WTC11 (cell line): ENCODE results near the gene ADM5. TPM values are rescaled to one million over a fixed set of nuclear protein-coding genes. Genes with fewer than 3 reads are reported as not detected.

Source experiments
- ATAC-seq: fragments of 200-7000 bp; cut with Tn5 transposase; 2 replicates; pipeline ENCODE4 v1.10.0; 2021; ENCODE audit warnings: mild to moderate bottlenecking, moderate library complexity
- CTCF ChIA-PET: fragments of 300-600 bp; sonication (Branson Sonifier 250); formaldehyde crosslinking; loops from one replicate; lab custom pipeline; 2021; ENCODE audit warnings: antibody characterized with exemption; lab: Charles Lee
- POLR2A ChIA-PET: fragments of 350-600 bp; sonication (Branson Sonifier 250); formaldehyde crosslinking; loops from one replicate; lab custom pipeline; 2021; ENCODE audit warnings: antibody characterized with exemption; lab: Charles Lee
- DNase-seq: peaks from one replicate; pipeline ENCODE4 v3.0.0; 2021; ENCODE audit warnings: low spot score
- H3K27ac Mint-ChIP-seq: 2 replicates; pipeline ENCODE4 v1.8.0; 2021; ENCODE audit warnings: mixed read lengths
- H3K27me3 Mint-ChIP-seq: 2 replicates; pipeline ENCODE4 v1.8.0; 2021; ENCODE audit warnings: low read depth, mild to moderate bottlenecking, moderate library complexity, mixed read lengths
- H3K36me3 Mint-ChIP-seq: 2 replicates; pipeline ENCODE4 v1.8.0; 2021; ENCODE audit warnings: mixed read lengths
- H3K4me1 Mint-ChIP-seq: 2 replicates; pipeline ENCODE4 v1.8.0; 2022; ENCODE audit warnings: mixed read lengths
- H3K4me3 Mint-ChIP-seq: 2 replicates; pipeline ENCODE4 v1.8.0; 2021; ENCODE audit warnings: mild to moderate bottlenecking, moderate library complexity, mixed read lengths
- H3K9me3 Mint-ChIP-seq: 2 replicates; pipeline ENCODE4 v1.8.0; 2021; ENCODE audit warnings: mixed read lengths
- ESRRA ChIP-seq: sonication (generic); formaldehyde crosslinking; IDR thresholded peaks from 2 replicates; pipeline ENCODE4 v1.8.1; 2022; ENCODE audit warnings: mild to moderate bottlenecking, missing genetic modification reagents, borderline replicate concordance
- ETV6 ChIP-seq: sonication (generic); formaldehyde crosslinking; IDR thresholded peaks from 2 replicates; pipeline ENCODE4 v1.8.1; 2022; ENCODE audit warnings: mild to moderate bottlenecking, missing genetic modification reagents
- FOXP1 ChIP-seq: sonication (generic); formaldehyde crosslinking; IDR thresholded peaks from 2 replicates; pipeline ENCODE4 v1.8.0; 2022; ENCODE audit warnings: missing genetic modification reagents, mild to moderate bottlenecking, moderate library complexity, borderline replicate concordance
- GABPB1 ChIP-seq: sonication (generic); formaldehyde crosslinking; IDR thresholded peaks from 2 replicates; pipeline ENCODE4 v1.8.1; 2023; ENCODE audit warnings: mild to moderate bottlenecking, missing genetic modification reagents
- GRHL2 ChIP-seq: fragments of 250-450 bp; sonication (Bioruptor Pico); IDR thresholded peaks from 2 replicates; pipeline ENCODE4 v1.8.0; 2022; ENCODE audit warnings: mild to moderate bottlenecking, moderate library complexity; ENCODE audit not compliant: insufficient replicate concordance, severe bottlenecking
- JUN ChIP-seq: sonication (generic); formaldehyde crosslinking; IDR thresholded peaks from 2 replicates; pipeline ENCODE4 v1.8.0; 2023; ENCODE audit warnings: mild to moderate bottlenecking, missing genetic modification reagents
- MXD4 ChIP-seq: fragments of 250-450 bp; sonication (Bioruptor Pico); IDR thresholded peaks from 2 replicates; pipeline ENCODE4 v1.8.0; 2021; ENCODE audit warnings: mild to moderate bottlenecking, moderate library complexity, borderline replicate concordance
- PRRX2 ChIP-seq: fragments of 250-450 bp; sonication (Bioruptor Pico); IDR thresholded peaks from 2 replicates; pipeline ENCODE4 v1.8.0; 2021; ENCODE audit warnings: mild to moderate bottlenecking
- SOX15 ChIP-seq: fragments of 250-450 bp; sonication (Bioruptor Pico); IDR thresholded peaks from 2 replicates; pipeline ENCODE4 v1.9.0; 2021; ENCODE audit warnings: mild to moderate bottlenecking
- TCF7 ChIP-seq: sonication (generic); formaldehyde crosslinking; IDR thresholded peaks from 2 replicates; pipeline ENCODE4 v1.8.0; 2022; ENCODE audit warnings: mild to moderate bottlenecking, low read depth, missing genetic modification reagents, moderate library complexity
- ZNF138 ChIP-seq: sonication (generic); formaldehyde crosslinking; conservative IDR thresholded peaks from 2 replicates; pipeline ENCODE4 v1.8.1; 2022; ENCODE audit warnings: mild to moderate bottlenecking, moderate library complexity, missing genetic modification reagents
- ZNF232 ChIP-seq: sonication (generic); formaldehyde crosslinking; IDR thresholded peaks from 2 replicates; pipeline ENCODE4 v1.8.0; 2022; ENCODE audit warnings: mild to moderate bottlenecking, missing genetic modification reagents
- total RNA-seq: library from RNA; stranded (reverse); gene quantifications from 3 replicates; pipeline ENCODE4 v1.2.3, GENCODE V29; 2021
- TF ChIP-seq, protein P1 (sequence below): fragments of 250-450 bp; sonication (Bioruptor Pico); IDR thresholded peaks from 2 replicates; pipeline ENCODE4 v1.9.0; 2021; ENCODE audit warnings: mild to moderate bottlenecking
- TF ChIP-seq, protein P2 (sequence below): sonication (generic); formaldehyde crosslinking; IDR thresholded peaks from 2 replicates; pipeline ENCODE4 v1.8.1; 2023; ENCODE audit warnings: mild to moderate bottlenecking, missing genetic modification reagents, moderate library complexity
- TF ChIP-seq, protein P3 (sequence below): sonication (generic); formaldehyde crosslinking; IDR thresholded peaks from 2 replicates; pipeline ENCODE4 v1.8.1; 2022; ENCODE audit warnings: mild to moderate bottlenecking, moderate library complexity, missing genetic modification reagents

Gene ADM5
- total RNA-seq, 1 experiment from 2014 or later, result 6.7 TPM

DNA sequence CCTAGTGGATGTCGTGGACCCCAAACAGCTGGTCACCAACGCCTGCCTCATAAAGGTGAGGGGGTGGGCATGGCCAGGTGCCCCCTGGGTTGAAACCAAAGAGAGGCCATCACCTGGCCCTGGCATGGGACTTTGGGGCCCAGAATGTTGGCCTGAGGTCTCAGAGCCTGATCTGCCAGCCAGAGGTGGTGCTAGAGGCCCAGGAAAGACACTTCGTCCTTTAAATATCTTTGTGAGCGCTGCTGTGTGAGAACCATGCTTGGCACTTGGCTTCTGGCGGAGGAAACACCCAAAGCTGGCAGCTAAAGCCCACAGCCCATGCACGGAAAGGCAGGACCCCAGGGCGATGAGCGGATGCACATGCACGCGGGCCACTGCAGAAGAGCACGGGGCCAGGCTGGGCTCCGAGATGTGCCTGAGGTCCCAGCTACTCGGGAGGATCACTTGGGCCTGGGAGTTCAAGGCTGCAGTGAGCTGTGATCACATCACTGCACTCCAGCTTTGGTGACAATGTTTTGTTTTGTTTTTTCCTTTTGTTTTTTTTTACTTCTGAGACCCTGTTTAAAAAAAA, 4.3 kb upstream of the ADM5 start:
- DNase-seq (no peak), ATAC-seq (no peak)
- Mint-ChIP-seq H3K36me3 (peaks cover 58% of the 10 kb centered on the region), H3K4me1 (peaks cover 50% of the 10 kb centered on the region), H3K27ac (no peak overlapping the region), H3K4me3 (no peak overlapping the region), H3K27me3 (no peaks in the 10 kb centered on the region), H3K9me3 (no peaks in the 10 kb centered on the region)
- TF ChIP-seq ZNF138 (CRISPR knock-in tag) (no peak), JUN (no peak), FOXP1 (no peak), PRRX2 (no peak), SOX15 (CRISPR knock-in tag) (no peak), GRHL2 (CRISPR knock-in tag) (no peak)
- TF ChIP-seq, protein P1, sequence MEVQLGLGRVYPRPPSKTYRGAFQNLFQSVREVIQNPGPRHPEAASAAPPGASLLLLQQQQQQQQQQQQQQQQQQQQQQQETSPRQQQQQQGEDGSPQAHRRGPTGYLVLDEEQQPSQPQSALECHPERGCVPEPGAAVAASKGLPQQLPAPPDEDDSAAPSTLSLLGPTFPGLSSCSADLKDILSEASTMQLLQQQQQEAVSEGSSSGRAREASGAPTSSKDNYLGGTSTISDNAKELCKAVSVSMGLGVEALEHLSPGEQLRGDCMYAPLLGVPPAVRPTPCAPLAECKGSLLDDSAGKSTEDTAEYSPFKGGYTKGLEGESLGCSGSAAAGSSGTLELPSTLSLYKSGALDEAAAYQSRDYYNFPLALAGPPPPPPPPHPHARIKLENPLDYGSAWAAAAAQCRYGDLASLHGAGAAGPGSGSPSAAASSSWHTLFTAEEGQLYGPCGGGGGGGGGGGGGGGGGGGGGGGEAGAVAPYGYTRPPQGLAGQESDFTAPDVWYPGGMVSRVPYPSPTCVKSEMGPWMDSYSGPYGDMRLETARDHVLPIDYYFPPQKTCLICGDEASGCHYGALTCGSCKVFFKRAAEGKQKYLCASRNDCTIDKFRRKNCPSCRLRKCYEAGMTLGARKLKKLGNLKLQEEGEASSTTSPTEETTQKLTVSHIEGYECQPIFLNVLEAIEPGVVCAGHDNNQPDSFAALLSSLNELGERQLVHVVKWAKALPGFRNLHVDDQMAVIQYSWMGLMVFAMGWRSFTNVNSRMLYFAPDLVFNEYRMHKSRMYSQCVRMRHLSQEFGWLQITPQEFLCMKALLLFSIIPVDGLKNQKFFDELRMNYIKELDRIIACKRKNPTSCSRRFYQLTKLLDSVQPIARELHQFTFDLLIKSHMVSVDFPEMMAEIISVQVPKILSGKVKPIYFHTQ, result no peak
- TF ChIP-seq, protein P2, sequence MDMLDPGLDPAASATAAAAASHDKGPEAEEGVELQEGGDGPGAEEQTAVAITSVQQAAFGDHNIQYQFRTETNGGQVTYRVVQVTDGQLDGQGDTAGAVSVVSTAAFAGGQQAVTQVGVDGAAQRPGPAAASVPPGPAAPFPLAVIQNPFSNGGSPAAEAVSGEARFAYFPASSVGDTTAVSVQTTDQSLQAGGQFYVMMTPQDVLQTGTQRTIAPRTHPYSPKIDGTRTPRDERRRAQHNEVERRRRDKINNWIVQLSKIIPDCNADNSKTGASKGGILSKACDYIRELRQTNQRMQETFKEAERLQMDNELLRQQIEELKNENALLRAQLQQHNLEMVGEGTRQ, result no peak
- CTCF ChIA-PET, result interaction anchor here (0.6 to 1.9 kb wide), 7 partner anchors 8 to 294 kb away, joined by 3 to 13 read pairs (median 3); no protein-coding TSS in a partner anchor
- POLR2A ChIA-PET, result interaction anchor here (0.7 to 1.5 kb wide), 3 partner anchors 9 to 61 kb away, joined by 3 to 5 read pairs (median 4); no protein-coding TSS in a partner anchor

DNA sequence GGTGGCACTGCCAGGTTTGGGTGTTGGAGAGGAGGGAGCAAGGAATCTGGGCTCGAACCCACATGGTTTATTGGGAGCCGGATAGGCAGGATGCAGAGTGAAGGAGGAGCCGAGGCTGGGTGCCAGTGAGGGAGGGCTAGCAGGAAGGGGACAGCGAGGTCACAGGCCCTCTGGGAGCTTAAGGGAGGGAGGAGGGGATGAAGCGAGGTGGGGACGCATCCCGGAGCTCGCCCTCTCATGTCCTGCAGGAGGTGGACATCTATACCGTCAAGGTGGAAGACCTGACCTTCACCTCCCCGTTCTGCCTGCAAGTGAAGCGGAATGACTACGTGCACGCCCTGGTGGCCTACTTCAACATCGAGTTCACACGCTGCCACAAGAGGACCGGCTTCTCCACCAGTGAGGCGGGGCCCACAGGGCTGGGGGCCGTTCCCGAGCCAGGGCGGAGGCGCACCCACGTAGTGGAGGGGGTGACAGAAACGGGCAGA, 3.5 kb upstream of the ADM5 start:
- ChIA-PET CTCF (interaction anchor here (0.5 to 1.9 kb wide), 3 partner anchors 10 to 100 kb away, joined by 3 to 13 read pairs (median 3); no protein-coding TSS in a partner anchor), POLR2A (interaction anchor here (0.6 to 1.5 kb wide), 3 partner anchors 10 to 251 kb away, joined by 4 to 5 read pairs (median 4); no protein-coding TSS in a partner anchor)
- Mint-ChIP-seq H3K36me3 (peaks cover 55% of the 10 kb centered on the region), H3K4me3 (no peak overlapping the region)
- TF ChIP-seq PRRX2 (no peak), SOX15 (CRISPR knock-in tag) (no peak), TCF7 (CRISPR knock-in tag) (no peak), ESRRA (CRISPR knock-in tag) (0 out of 2 replicates have a peak, but pooled peaks have one; percentile 20)
- TF ChIP-seq, all 79 proteins: peak for 1
- Mint-ChIP-seq H3K27me3 (no peaks in the 10 kb centered on the region), H3K9me3 (no peaks in the 10 kb centered on the region), H3K27ac (no peak overlapping the region), H3K4me1 (peaks cover 43% of the 10 kb centered on the region)
- ATAC-seq (no peak), DNase-seq (no peak)

DNA sequence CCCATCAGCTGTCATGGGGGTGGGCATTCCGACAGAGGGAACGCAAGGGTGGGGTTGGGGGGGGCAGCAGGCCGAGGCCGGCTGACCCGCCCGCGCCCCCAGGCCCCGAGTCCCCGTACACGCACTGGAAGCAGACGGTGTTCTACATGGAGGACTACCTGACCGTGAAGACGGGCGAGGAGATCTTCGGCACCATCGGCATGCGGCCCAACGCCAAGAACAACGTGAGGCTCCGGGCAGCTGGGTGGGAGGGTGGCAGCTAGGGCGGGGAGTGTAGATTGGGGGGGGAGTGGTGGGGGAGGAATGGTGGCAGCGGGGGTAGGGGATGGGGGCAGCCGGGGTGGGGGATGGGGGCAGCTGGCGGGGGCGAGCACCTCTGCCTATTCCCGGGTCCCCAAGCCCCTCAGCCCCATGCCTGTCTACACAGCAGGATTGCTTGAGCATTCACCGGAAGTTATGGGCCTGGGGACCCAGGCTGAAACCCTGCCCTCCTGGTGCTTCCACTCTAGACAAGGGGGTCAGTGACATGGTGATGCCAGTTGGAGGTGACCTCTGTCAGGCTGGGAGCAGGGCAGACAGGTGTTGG, 2.8 kb upstream of the ADM5 start:
- H3K4me3 Mint-ChIP-seq, result no peak overlapping the region; the same call in 1 of the 2 replicates
- peak overlapping the region; percentile 32; the same call in 1 of the 2 replicates for H3K27ac Mint-ChIP-seq
- H3K9me3 Mint-ChIP-seq, result no peaks in the 10 kb centered on the region
- ChIA-PET CTCF (interaction anchor here (1.8 kb wide), 1 partner anchor 80 kb away, joined by 3 read pairs; no protein-coding TSS in a partner anchor), POLR2A (interaction anchor here (0.6 to 5.9 kb wide), 3 partner anchors 10 to 252 kb away, joined by 4 to 38 read pairs (median 5); partner anchors contain the start of gene PRMT1)
- no peak for DNase-seq
- H3K27me3 Mint-ChIP-seq, result no peaks in the 10 kb centered on the region
- TF ChIP-seq, protein P2, result no peak
- no peak for ATAC-seq
- peaks cover 43% of the 10 kb centered on the region for H3K4me1 Mint-ChIP-seq
- H3K36me3 Mint-ChIP-seq, result peaks cover 52% of the 10 kb centered on the region

DNA sequence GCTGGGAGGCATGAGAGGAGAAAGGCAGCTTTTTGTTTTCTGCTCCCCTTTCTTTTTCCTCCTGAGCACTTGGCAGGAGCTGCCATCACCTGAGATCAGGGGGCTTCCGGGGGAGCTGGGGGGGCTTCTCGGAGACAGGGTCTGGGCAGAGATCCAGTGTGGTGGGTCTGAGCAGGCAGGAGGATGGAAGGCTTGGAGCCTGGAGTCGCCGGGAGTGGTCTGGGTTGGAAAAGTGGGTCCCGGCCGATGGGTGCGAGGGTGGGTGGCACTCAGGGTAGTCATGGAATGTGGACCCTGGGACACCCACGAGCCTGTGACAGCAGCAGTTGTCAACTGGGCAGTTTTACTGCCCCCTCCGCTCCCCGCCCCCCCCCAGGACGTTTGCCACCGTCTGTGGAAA, 2.2 kb upstream of the ADM5 start:
- Mint-ChIP-seq H3K4me1 (peaks cover 46% of the 10 kb centered on the region), H3K27me3 (no peaks in the 10 kb centered on the region), H3K36me3 (peaks cover 47% of the 10 kb centered on the region), H3K4me3 (no peak overlapping the region; the same call in 1 of the 2 replicates), H3K27ac (peak overlapping the region; percentile 81), H3K9me3 (no peaks in the 10 kb centered on the region)
- ATAC-seq (no peak), DNase-seq (no peak)
- ChIA-PET POLR2A (interaction anchor here (0.6 to 5.9 kb wide), 2 partner anchors 11 to 31 kb away, joined by 5 to 38 read pairs; partner anchors contain the start of gene PRMT1), CTCF (interaction anchor here (0.7 kb wide), 1 partner anchor 198 kb away, joined by 3 read pairs; no protein-coding TSS in a partner anchor)
- TF ChIP-seq ZNF138 (CRISPR knock-in tag), result no peak
- TF ChIP-seq GABPB1 (CRISPR knock-in tag), result no peak
- TF ChIP-seq, protein P3, sequence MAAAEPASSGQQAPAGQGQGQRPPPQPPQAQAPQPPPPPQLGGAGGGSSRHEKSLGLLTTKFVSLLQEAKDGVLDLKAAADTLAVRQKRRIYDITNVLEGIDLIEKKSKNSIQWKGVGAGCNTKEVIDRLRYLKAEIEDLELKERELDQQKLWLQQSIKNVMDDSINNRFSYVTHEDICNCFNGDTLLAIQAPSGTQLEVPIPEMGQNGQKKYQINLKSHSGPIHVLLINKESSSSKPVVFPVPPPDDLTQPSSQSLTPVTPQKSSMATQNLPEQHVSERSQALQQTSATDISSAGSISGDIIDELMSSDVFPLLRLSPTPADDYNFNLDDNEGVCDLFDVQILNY (CRISPR knock-in tag), result no peak
- TF ChIP-seq ETV6, result no peak
- TF ChIP-seq MXD4 (CRISPR knock-in tag), result no peak
- TF ChIP-seq, protein P2, result no peak
- TF ChIP-seq ZNF232 (CRISPR knock-in tag), result no peak
- TF ChIP-seq, protein P1, result no peak
